Measurements from ENCODE around the gene IGF2.
A peak's percentile ranks its signal among the peaks of the same experiment; 100 is the strongest.

IGF2 gene

DNA sequence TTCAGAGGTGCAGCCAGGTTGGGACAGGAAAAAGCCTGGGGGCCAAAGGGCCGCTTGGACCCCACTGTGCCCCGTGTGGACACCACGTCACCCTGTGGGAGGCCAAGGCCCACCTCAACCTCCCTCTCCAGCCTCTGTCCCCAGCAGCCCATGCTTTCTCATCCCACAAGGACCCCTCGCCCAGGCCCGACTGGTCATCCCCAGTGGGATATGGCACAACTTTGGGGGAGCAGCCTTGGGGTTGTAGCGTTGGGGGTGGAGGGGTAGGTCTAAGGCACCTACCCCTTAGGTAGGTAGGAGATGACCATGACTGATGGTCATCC is 44.0 kb downstream of the IGF2 start:
- TF ChIP-seq, protein P1, sequence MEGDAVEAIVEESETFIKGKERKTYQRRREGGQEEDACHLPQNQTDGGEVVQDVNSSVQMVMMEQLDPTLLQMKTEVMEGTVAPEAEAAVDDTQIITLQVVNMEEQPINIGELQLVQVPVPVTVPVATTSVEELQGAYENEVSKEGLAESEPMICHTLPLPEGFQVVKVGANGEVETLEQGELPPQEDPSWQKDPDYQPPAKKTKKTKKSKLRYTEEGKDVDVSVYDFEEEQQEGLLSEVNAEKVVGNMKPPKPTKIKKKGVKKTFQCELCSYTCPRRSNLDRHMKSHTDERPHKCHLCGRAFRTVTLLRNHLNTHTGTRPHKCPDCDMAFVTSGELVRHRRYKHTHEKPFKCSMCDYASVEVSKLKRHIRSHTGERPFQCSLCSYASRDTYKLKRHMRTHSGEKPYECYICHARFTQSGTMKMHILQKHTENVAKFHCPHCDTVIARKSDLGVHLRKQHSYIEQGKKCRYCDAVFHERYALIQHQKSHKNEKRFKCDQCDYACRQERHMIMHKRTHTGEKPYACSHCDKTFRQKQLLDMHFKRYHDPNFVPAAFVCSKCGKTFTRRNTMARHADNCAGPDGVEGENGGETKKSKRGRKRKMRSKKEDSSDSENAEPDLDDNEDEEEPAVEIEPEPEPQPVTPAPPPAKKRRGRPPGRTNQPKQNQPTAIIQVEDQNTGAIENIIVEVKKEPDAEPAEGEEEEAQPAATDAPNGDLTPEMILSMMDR (IDR thresholded peaks at IDR 0.05), result no peak
- DNase-seq, result no peak
- peaks cover 0 to 33% (median 17%) of the 10 kb centered on the region in 4 donors for H3K4me1 ChIP-seq
- H3K36me3 ChIP-seq, result no peaks in the 10 kb centered on the region
- H3K9me3 ChIP-seq, result no peaks in the 10 kb centered on the region
- H3K4me3 ChIP-seq, result no peak overlapping the region
- intact Hi-C loops (cut with DNase I; ENCODE audit: low total_unique reads), result no loop called here
- H3K27ac ChIP-seq, result no peak overlapping the region
- peaks cover 0 to 62% of the 10 kb centered on the region in 2 donors for H3K27me3 ChIP-seq

DNA sequence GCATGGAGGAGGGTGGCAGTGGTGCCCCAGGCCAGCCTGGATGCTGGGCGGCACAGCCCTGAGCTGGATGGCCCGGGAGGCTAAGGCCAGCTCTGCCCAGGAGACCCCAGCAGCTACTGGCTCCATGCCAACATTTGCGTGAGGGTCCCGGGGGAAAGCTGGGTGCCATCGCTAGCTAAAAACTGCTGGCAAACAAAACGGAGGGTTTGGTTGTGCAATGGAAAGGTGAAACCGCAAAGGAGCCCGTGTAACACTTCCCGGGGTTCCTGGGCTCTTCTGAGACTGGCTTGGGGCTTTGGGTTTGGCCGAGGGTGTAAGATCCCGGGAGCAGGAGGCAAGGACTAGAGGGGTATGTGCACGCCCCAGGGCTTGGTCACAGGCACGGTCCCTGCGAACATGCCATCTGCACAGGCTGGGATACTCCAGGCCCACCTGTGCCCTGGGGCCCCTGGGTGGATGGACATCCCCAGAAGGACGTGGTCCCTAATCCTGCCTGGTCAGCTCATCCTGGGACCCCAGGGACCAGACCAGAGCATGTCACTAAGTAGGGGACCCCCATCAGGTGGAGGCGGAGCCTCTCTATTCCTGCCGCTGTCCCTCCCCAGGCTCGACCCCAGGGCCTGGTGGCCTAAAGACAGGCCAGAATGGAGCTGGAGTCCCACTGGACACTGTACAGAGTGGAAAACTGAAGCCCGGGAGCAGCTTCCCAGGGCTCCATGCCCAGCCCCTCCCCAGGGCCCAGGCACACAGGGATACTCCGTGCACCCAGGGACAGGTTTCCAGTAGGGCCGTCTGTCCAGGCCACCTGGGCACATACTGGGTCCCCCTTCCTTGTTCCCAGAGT is 44.6 kb downstream of the IGF2 start:
- H3K4me3 ChIP-seq, result no peak overlapping the region
- TF ChIP-seq, protein P1 (IDR thresholded peaks at IDR 0.05), result no peak
- no peaks in the 10 kb centered on the region for H3K9me3 ChIP-seq
- H3K36me3 ChIP-seq, result no peaks in the 10 kb centered on the region
- no peak overlapping the region for H3K27ac ChIP-seq
- intact Hi-C loops (cut with DNase I; ENCODE audit: low total_unique reads), result no loop called here
- peaks cover 0 to 62% of the 10 kb centered on the region in 2 donors for H3K27me3 ChIP-seq
- peaks cover 0 to 29% (median 17%) of the 10 kb centered on the region in 4 donors for H3K4me1 ChIP-seq
- peak in 1 of 2 donors; percentile 11 for DNase-seq

DNA sequence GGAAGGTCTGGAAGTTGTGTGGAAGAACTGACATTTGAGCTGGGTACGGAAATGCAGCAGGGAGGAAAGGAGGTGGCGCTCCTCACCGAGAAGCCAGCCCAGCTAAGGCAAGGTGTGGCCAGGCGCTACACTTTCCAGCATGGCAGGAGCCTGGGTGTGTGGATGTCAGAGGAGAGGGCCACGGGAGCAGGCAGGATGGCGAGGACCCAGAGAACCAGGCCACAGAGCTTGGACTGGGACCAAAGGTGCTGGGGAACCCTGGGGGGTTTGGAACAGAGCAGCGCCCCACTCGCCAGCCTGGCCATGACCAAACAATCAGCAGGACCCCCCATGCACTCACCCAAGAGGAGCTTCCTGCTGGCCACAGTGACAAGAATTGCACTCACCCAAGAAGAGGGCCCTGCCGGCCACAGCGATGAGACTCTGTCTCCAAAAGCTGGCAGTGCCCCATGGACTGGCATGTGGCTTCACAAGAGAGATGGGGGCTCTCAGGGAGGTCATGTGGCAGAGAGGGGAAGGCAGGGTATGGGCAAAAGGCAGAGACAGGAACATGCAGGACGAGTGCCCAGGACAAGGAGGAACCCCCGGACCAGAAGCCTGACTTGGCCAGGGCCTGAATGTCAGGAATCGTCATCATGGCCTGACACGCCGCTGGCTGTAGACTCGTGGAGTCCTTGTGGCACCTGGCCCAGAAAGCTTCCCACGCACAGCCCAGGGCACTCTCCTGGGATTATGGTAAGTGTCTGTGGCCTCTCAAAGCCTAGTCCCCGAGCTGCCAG is 45.4 kb downstream of the IGF2 start:
- H3K36me3 ChIP-seq, result no peaks in the 10 kb centered on the region
- peak; percentile 24 to 81 for DNase-seq
- H3K4me3 ChIP-seq, result no peak overlapping the region
- H3K4me1 ChIP-seq, result peaks cover 0 to 26% (median 17%) of the 10 kb centered on the region in 4 donors
- H3K27me3 ChIP-seq, result peaks cover 0 to 60% of the 10 kb centered on the region in 2 donors
- TF ChIP-seq, protein P1 (IDR thresholded peaks at IDR 0.05), result no peak
- intact Hi-C loops (cut with DNase I; ENCODE audit: low total_unique reads), result no loop called here
- H3K9me3 ChIP-seq, result no peaks in the 10 kb centered on the region
- H3K27ac ChIP-seq, result no peak overlapping the region

DNA sequence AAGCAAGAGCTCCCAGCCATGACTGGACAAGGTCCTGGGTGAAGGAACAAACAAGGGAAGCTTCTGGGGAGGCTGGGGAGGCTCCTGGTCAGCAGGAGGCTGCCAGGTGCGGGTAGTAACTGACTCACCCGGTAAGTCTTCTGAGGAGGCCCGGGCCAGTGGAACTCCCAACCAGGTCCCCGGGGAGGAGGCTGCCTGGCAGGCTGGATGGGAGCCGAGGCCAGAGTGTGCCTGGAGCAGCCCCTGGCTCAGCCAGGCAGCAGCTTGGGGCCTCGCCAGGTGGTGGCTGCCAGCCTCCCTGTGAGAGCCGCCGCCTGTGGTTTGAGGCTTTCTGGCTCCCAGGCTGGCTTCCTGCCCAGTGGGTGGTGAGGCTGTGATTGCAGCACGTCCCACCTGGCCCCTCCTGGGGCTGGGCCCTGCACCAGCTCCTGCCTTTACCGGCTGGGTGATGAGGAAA is 46.2 kb downstream of the IGF2 start:
- intact Hi-C loops (cut with DNase I; ENCODE audit: low total_unique reads), result no loop called here
- no peak overlapping the region for H3K27ac ChIP-seq

DNA sequence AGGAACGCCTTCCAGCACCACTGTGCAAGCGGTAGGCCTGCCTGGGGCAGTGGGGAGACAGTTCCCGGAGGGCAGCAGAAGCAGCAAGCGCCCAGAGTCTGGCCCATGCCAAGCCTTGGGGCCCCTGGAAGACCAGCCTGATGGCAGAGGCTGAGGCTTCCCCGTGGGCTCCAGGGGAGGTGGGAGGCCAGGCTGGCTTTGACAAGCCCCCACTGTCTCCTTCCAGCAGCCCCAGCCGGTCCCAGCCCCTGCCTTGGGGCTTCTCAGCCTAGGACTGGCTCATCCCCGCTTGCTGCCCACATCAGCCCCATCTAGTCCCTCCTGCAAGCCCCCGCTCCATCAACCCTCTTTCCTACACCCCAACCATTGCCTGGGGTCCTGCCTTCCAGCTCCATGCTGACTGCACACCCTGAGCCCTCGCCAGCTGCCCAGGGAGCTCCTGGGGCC is 46.7 kb downstream of the IGF2 start:
- no peaks in the 10 kb centered on the region for H3K36me3 ChIP-seq
- intact Hi-C loops (cut with DNase I; ENCODE audit: low total_unique reads), result no loop called here
- H3K27me3 ChIP-seq, result peaks cover 0 to 62% of the 10 kb centered on the region in 2 donors
- no peak overlapping the region for H3K27ac ChIP-seq
- TF ChIP-seq, protein P1 (IDR thresholded peaks at IDR 0.05), result no peak
- H3K4me3 ChIP-seq, result no peak overlapping the region
- peaks cover 0 to 26% (median 17%) of the 10 kb centered on the region in 4 donors for H3K4me1 ChIP-seq
- no peaks in the 10 kb centered on the region for H3K9me3 ChIP-seq
- no peak for DNase-seq

More for the DNA sequence above, 46.2 kb downstream of the IGF2 start:
- H3K27me3 ChIP-seq, result peaks cover 0 to 62% of the 10 kb centered on the region in 2 donors
- no peak overlapping the region for H3K4me3 ChIP-seq
- TF ChIP-seq, protein P1 (IDR thresholded peaks at IDR 0.05), result no peak
- peak; percentile 64 to 88 for DNase-seq
- H3K36me3 ChIP-seq, result no peaks in the 10 kb centered on the region
- peaks cover 0 to 26% (median 17%) of the 10 kb centered on the region in 4 donors for H3K4me1 ChIP-seq
- H3K9me3 ChIP-seq, result no peaks in the 10 kb centered on the region
